Measurements from ENCODE around the gene ST6GALNAC3.

Gene ST6GALNAC3

DNA sequence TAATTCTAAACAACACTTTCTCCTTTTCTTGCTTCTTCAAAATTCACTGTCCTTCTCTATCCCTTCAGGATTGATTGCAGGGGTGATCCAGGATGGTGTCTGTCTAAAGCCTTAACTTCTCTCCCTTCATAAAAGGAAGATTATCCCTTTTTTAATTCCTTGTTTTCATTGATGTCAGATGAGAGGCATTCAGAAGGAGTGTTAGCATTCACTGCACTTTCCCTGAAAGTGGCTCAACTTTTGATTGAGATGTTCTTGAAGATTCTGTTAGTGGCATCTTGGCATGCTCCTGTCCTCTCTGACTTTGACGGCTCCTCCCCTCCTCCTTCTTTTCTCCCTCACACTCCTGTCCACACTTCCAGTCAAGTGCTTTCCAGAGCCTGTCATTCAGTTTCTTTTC, 71.6 kb downstream of the ST6GALNAC3 start:
- no peak for DNase-seq

DNA sequence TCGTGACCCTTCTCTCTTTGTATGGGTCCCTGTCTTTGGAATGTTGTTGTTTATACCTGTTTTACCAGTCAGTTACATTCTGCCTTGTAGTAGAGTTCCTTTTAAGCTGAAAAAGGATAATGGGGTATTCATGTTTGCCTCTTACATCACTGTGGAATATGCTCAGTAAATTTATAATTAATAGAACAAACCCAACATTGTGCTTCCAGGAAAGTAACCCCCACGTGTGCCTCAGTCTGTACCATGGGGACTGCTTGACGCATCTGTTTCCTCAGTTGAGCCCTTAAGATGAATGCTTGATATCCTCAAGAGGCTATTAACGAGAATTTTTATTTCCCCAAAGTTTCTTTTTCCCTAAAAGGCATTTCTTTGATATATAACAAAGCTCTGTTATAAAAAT, 73.4 kb downstream of the ST6GALNAC3 start:
- DNase-seq: no peak

DNA sequence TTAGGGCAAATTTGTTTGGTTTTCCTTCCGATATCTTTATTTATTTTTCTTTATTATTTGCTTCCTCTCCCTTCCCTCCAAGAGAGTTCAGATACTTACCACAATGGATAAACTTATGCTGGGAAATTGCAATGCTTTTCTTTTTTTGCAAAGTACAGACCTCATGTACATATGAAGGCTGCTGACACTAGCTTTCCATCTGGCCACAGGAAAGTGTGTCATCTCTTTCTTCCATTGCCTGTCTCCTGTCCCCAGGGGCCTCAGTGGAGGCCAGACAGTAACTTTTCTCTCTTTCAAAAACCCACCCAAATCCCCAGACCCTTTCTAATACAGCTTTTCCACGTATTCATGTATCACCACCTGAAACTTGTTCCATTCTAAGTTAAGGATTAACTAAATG, 73.9 kb downstream of the ST6GALNAC3 start:
- no peak for DNase-seq

DNA sequence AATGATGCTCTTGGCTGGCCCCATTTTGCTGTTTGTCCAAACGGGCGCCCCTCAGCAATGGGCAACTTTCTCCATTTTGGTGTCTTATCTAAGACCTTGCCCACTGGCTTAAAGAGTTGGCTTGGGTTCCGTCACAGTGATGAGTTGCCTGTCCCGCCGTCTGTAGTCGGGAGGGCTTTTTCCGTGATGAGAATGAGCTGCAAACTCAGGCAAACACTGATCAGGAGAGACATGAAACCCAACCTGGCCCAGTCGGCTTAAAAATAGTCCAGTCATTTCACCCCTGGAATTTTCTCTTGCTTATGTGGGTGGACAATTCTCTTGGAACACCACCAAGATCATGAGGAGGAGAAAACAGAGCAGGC, 79.3 kb downstream of the ST6GALNAC3 start:
- no peak for DNase-seq

DNA sequence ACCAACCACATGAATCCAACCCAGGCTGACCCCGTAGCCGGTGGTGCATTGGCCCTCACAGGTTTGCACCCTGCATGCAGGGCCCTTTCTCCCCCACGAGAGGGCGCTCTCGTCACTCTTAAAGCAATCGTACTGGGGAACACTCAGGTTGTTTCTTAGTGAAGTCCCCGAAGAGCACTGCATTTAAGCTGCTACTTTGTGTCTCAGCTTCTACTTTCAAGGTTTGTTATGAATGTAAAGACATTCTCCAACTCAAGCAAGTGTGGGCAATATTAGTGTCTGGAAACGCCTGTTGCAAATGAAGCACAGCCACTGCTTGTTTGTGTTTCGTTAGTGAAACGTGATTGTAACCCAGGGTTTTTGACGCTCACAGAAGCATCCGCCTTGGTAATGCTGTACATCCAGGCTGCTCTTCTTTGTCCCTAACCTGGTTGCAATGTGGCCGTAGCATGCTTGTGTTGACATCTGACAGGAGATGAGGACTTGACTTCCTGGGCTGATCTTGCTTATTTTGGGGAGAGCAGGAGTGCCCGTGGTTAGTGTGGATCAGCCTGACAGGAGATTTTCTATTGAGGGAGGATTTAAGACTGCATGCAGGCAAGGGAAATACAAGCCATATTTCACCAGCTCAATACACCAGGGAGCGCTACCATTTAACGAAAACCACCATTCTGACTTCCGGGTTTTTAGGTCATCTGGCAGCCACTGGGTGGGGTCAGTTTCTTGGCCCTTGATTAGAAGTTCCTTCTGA, 79.8 kb downstream of the ST6GALNAC3 start:
- DNase-seq: peak; percentile 59 to 76

DNA sequence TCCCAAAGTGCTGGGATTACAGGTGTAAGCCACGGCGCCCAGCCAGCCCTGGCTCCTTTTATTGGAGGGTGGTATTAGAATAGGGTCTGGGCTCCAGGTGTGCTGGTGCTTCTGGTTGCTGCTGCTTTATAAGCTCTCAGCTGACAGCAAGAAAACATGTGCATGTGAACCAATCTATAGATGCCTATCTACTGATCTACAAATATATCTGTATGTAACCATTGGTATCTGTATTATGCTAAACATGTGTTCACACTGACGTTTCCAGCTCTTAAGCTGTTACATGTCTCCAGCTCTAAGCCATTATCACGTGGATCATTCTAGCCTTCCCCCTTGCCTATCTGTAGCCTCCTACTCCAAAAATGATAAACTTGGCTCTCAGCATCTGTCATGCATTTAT, 82.4 kb downstream of the ST6GALNAC3 start:
- DNase-seq: no peak

DNA sequence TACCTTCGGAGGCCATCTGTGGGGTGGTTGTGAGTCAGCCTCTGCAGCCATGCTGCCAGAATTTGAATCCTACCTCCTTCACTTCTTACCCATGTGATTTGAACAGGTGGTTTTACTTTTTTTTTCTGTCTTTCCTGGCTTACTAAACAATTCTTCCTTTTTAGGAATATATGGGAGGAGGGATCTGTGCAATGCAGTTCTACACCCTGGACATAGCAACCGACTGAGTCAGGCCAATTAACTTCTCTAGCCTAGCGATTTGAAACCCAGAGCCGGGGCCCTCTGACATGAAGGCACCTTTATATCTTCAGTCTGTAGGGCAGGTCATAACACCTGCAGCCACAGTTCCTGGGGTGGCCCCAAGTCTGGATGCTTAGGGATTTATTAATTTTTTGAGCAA, 83.6 kb downstream of the ST6GALNAC3 start:
- no peak for DNase-seq

DNA sequence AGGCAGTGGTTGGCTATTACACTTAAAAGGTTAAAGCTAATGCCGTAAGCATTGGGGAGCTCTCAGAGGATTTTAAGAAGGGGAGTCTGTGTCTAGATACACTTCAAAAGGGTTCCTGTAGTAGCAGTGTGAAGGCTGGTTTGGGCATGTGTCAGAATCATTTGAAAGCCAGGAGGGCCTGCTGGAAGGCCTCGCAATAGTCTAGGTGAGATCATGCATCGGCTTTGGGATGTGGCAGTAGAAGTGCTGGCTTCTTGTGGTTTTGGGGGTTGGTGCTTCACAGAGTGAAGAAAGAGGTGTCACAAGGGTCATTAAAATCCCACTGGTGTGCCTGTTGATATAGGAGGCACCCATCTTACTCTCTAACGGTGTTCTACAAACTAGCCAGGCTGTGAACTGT, 85.7 kb downstream of the ST6GALNAC3 start:
- no peak for DNase-seq

DNA sequence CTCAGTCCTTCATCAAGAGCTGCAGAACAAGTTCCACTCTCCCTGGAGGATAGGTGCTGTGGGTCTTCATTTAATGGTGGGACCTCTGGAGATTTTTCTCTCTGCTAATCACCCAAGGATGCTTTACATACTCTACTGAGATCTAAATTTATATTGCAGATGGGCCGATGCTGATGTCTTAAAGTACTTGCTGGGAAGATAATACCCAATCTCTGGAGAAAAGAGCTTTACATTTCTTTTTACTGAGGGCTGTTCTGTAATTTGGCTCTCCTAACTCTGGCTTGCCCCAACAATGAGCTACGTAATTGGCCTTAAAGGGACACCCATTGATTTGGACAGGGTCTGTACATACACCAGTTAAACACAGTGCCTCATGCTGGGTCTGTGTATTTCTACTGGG, 86.9 kb downstream of the ST6GALNAC3 start:
- peak; percentile 22 to 39 for DNase-seq

DNA sequence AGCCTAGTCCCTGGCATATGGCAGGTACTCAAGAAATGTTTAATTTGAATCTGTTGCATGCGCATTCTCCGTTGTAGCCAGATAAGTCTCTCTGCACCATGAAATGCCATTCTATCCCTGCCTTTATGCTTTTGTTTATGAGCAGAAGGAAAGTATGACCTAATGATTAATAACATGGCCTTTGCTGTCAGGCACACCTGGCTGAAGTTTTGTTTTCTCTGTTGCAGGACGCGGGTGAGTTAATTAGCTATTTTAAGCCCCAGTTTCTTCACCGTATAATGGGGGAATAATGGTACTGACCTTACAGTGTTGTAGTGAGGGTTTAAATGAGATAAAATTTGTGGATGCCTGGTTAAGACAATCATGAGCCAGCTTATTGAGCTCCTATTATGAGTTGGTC, 87.7 kb downstream of the ST6GALNAC3 start:
- DNase-seq: peak; percentile 67 to 92

DNA sequence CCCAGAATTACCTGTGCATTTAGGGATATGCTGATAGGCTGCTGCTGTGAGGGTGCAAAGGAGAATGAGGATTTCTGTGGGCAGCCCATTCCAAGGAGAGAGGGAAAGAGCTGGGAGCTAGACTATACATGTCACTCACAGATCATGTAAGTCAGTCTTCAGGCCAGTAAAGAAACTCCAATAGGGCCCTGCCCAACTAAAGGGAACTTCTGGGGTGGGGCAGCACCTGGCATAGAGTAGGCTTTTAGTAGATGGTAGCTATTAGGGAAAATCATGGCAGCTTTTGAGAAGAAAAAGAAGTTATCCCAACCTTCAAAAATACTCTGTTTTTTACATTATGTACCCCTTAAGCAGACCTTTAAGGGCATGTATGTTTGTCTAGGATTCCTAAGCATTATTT, 89.6 kb downstream of the ST6GALNAC3 start:
- no peak for DNase-seq

DNA sequence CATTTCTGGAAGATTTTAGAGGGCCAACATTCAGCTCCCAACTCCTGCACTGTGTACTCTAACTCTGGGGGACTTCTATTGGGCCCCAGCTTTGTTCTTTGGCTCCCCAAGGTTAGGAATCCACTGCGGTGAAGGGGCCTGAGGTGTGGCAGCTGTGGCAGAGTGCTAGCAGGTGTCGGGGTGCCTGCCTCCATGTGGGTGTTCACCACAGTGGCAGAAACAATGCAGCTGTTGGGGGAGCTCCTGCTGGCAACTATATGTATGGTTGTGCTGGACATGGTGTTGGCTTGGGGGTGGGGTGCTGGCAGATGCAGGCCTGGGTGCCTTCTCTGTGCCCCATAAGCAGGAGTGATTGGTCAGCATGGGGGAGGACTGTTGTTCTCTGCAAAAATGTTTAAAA, 95.5 kb downstream of the ST6GALNAC3 start:
- no peak for DNase-seq

DNA sequence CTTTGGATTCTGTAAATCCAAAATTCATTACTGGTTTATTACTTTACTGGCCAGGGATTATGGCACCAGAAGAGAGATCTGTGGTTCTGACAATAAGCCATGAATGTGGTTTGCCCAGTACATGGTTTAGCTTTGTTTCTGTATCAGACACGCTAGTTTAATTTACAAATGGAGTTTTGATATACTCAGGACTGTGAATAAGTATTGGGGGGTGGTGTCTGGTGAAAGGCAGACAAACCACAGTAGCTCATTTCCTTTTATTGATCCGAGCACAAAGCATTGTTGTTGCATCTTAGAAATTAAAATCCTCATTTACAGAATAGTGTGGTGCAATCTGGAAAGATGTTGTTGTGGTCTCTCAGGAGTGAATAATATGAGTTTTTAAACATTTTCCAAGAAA, 96.0 kb downstream of the ST6GALNAC3 start:
- DNase-seq: no peak

DNA sequence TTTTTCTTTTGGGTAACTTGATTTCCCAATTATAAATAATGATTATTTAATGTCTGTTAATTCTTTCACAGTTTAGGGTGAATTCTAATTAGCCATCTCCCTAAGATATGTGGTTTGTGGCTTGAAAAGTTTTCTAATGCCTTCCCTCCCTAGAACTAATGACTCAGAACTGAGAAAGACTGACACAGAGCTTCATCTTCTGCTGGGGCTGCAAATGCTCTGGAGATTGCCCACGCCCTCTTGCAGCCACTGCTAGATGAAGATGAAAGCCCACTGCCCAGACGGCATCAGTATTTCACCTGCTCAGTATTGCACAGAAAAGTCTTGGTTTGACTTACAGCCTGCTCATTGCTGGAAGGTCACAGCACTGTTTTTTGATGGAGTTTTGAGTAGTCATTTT, 101.5 kb downstream of the ST6GALNAC3 start:
- DNase-seq: no peak

DNA sequence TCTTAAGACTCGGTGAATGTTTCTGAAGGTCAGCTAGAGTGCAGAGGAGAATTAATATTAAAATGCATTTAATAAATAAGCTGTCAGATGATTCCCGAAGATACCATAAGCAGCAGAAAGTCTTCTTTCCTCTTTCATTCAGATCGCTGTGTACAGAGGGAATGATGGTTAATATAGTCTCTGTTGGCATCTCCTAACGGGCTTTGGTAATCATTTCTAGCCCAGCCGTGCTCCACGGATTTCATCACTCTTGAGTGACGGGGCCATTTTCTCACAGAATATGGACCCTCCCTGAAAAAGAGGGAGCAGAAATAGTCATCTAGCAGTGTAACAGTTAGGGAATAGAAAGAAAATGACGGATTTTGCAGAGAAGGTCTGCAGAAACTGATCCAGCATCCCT, 103.1 kb downstream of the ST6GALNAC3 start:
- no peak for DNase-seq

DNA sequence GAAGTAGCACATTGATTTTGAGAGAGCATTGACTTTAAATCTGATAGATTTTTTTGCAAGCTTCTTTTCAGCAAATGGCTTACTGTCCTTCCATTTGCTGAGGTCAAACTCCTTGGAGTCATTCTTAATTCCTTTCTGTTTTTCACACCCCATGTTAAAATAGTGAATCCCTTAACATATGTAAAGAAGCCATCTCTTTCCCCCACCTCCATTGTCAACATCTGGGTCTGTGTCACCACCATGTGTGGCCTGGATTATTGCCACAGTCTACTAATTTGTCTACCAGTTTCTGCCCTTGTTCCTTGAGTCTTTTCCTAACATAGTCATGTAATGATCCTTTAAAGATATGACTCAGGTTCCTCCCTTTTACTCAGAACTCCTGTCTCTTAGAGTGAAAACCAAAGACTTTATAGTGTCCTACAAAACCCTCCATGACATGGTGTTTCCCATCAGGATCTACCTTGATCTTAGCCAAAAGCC, 104.7 kb downstream of the ST6GALNAC3 start:
- no peak for DNase-seq

DNA sequence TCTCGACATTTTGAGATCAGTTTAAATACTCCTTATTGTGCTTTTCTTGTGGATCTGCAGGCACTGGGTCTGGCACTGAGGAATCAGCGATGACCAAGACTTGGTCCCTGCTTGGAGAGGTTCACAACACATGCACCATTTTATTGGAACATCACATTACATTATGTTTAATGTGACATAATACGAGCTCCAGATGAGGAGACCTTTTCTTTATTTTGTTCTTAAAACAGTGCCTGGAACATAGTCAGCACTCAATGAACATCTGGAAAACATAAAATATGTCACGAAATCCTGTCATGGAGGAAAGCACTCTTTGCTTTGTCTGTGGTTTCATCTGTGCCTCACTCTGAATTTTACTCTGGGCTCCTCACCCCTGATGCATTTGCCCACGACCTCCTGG, 110.7 kb downstream of the ST6GALNAC3 start:
- DNase-seq: no peak

DNA sequence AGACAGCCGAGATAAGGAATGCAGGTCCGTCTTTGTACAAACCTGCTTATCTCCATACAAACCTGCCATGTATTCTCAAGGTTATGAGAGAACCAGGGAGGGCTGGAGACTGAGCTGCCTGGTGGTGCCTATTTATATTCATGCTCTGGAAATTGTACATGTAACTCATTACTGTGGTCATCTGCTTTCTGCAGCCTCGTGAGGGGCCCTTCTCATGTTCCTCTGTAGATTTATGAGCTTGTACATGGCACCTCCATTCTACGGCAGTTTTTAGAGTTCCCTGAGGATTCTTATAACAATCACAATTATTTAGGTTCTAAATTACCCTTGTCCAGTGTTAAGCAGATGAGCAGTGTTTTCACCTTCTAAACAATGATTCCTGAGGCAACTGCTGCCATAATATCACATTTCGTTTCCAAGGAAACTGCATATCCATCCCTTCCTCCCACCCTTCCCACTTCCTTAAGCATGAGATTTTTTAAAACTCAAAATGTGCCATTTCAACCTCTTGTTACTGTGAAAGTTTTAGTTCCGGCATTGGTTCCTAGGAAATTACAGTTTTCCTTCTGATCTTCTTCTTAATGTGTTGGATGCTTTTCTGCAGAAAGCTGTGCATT, 112.1 kb downstream of the ST6GALNAC3 start:
- DNase-seq: no peak

DNA sequence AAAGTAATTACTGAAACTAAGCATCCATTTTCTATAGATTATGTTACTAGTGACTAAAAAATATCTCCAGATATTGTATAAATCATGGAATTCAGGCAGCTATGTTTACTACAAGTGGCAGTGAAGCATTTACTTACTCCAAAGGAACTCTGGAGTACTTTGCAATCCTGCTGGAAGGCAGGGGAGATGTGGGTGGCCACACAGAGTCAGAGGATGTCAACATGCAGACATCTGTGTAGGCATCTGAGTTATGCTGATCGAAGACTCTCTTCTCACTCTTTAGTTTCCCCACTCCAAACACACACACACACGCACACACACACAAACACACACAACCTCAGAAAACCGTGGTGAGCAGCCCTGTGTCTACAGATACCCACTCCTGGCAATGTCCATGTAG, 112.9 kb downstream of the ST6GALNAC3 start:
- DNase-seq: no peak

DNA sequence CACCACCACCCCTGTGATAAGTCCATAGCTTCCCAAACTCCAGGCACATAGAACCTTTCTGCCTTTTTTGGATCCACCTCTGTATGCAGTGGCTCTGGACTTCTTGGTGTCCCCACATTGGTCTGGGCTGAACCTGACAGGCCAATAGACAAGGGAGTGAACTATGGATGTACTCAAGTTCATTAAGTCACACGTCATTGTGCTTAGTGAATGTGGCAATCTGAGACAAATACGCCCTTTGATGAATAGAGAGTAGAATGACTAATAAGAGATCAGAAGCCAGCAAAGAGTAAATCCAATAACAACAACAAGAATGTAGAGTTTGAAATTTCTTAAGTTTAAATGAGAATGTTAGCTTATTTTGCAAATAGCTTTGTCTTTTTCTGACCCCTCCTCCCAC, 114.8 kb downstream of the ST6GALNAC3 start:
- no peak for DNase-seq

DNA sequence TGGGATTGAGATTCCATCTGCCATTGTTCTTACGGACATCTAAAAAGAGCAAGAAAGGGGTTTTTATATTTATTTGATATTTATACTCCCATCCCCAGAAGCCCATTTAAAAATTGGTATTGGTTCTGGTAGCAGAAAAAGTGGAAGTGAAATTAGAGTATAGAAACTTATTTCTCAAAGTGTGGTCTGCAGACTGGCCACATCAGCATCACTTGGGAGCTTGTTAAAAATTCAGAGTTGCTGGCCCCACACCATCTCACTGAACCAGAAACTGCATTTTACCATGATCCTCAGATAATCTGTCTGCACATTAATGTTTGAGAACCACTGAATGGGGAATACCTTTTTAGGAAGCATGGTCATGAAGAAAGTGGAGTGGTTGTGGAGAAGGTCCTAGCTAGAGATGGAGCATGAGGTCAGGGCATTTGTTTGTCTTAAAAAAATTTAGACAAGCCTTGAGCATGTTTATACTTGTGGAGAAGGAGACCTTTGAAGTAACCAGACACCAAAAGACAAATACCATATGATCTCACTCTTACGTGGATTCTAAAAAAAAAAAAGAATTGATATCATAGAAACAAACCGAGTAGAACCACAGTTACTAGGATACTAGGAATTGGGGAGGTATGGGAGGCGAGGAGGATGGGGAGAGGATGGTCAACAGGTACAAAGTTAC, 116.3 kb downstream of the ST6GALNAC3 start:
- no peak for DNase-seq

DNA sequence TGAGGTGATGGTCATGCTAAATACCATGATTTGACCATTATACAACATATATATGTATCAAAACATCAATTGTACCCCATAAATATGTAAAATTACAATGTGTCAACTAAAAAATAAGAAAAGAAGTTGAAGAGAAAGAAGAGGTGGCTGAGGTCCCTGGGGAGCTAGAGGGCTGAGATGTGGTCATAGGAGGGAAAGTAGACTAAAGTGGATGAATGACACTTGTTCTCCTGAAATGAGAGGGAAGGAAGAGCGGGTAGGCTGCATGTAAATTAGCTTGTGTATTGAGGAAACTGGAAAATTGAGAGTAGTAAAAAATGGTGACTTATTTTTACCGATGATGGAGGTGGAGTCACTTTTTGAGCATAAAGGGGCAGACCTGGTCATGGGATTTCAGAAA, 117.0 kb downstream of the ST6GALNAC3 start:
- no peak for DNase-seq

DNA sequence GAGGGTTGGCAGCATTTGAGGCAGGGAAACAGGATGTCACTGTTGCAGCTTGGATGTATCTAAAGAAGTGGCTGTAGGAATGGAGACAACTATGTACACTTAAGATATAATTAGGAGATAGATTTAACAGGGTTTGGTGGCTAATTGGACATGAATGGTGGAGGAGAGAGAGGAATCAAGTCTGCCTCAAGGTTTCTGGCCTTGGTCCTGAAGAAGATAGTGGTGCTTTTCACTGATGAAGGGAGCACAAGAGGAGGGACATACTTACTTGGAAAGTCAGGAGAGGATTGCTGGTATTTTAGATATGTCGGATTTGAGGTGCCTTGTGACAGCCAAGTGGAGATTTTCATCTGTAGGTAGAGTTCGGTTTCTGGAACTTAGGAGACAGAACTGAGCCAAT, 123.9 kb downstream of the ST6GALNAC3 start:
- no peak for DNase-seq

DNA sequence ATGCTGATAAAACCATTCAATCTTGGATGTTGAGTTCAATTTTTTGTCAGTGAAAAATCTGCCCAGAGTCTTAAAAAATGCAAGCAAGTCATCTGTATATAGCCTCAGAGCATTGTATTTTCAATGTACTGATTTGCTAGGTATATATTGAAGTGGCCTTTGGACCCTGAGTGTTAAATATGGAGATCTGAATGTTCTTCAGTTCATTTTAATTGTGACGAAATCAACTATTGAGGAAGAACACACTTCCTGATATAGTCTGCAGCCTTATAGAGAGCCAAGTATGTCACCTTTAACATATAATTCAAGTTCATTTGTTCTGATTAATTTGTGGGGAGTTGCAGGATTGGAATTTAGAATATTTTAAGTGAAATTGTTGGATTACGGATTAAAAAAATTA, 128.1 kb downstream of the ST6GALNAC3 start:
- no peak for DNase-seq
